Measurements from ENCODE around the gene PIN4. TPM values are rescaled to one million over a fixed set of nuclear protein-coding genes. Genes with fewer than 3 reads are reported as not detected.

The PIN4 gene
- total RNA-seq, 2 experiments from 2014 or later: 12.3 to 14.6 TPM

DNA sequence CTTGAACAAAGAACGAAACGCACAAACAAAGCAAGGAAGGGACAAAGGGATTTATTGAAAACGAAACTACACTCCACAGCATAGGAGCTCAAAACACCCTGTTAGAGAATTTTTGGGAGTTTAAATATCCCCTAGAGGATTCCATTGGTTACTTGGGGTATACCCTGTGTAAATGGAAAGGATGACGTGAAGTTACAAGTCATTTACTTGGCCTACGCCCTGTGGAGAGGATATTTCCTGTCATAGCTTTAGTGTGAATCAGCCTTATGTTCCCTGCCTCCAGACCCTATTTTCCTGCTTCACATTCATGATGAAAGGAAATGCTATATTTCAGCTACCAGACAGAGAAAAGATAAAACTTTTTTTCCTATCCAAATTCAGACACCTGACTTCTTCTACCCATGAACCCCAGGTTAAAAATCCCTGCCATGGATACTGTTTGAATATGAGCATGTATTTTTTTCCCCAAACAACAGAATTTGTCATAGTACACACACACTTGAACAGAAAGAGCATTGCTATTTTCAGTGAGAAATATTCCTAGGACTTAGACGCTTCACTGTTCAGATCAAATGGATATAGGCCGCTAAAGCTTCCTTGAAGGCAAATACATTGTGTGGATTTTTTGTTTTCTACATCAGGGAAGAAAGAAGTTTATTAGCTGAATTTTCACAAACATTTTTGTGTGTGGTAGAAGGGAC lies 20.4 kb downstream of the PIN4 start:
- no peaks in the 10 kb centered on the region for H3K4me1 ChIP-seq (ENCODE audit: insufficient read depth, low read length, poor library complexity, severe bottlenecking)
- no peaks in the 10 kb centered on the region for H3K9me3 ChIP-seq (ENCODE audit: low read length)
- no peaks in the 10 kb centered on the region for H3K9me2 ChIP-seq (ENCODE audit: insufficient read depth, low read length)
- intact Hi-C loops (cut with micrococcal nuclease; ENCODE audit: unreplicated experiment): no loop called here
- ChIA-PET CTCF (ENCODE audit: unreplicated experiment) (no interaction called here), POLR2A (interaction anchor here (0.6 to 1.1 kb wide), 2 partner anchors 21 to 37 kb away, joined by 3 read pairs; partner anchors contain the start of gene ERCC6L)
- no TSS peak for BruUV-seq (replicated peaks)
- no peak overlapping the region for H3K4me3 ChIP-seq (ENCODE audit: low read depth, low read length, poor library complexity, severe bottlenecking)
- TF ChIP-seq EZH2phosphoT487 (IDR thresholded peaks at IDR 0.05; ENCODE audit: borderline replicate concordance, low read depth, low read length): no peak
- TF ChIP-seq, protein P1, sequence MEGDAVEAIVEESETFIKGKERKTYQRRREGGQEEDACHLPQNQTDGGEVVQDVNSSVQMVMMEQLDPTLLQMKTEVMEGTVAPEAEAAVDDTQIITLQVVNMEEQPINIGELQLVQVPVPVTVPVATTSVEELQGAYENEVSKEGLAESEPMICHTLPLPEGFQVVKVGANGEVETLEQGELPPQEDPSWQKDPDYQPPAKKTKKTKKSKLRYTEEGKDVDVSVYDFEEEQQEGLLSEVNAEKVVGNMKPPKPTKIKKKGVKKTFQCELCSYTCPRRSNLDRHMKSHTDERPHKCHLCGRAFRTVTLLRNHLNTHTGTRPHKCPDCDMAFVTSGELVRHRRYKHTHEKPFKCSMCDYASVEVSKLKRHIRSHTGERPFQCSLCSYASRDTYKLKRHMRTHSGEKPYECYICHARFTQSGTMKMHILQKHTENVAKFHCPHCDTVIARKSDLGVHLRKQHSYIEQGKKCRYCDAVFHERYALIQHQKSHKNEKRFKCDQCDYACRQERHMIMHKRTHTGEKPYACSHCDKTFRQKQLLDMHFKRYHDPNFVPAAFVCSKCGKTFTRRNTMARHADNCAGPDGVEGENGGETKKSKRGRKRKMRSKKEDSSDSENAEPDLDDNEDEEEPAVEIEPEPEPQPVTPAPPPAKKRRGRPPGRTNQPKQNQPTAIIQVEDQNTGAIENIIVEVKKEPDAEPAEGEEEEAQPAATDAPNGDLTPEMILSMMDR (conservative IDR thresholded peaks at IDR 0.05; ENCODE audit: low read length): no peak
- no peak for DNase-seq (ENCODE audit: low spot score)
- peaks cover 51% of the 10 kb centered on the region for H3K36me3 ChIP-seq (ENCODE audit: insufficient read depth, low read length)
- H4K20me1 ChIP-seq (ENCODE audit: insufficient read depth, low read length): no peaks in the 10 kb centered on the region
- H3K27ac ChIP-seq (ENCODE audit: low read depth, low read length, poor library complexity, severe bottlenecking): no peak overlapping the region
- H3K4me2 ChIP-seq (ENCODE audit: low read length): no peak overlapping the region
- no peak overlapping the region for H2AFZ ChIP-seq (ENCODE audit: low read length)
- no peaks in the 10 kb centered on the region for H3K79me2 ChIP-seq (ENCODE audit: insufficient read depth, low read depth, low read length)

DNA sequence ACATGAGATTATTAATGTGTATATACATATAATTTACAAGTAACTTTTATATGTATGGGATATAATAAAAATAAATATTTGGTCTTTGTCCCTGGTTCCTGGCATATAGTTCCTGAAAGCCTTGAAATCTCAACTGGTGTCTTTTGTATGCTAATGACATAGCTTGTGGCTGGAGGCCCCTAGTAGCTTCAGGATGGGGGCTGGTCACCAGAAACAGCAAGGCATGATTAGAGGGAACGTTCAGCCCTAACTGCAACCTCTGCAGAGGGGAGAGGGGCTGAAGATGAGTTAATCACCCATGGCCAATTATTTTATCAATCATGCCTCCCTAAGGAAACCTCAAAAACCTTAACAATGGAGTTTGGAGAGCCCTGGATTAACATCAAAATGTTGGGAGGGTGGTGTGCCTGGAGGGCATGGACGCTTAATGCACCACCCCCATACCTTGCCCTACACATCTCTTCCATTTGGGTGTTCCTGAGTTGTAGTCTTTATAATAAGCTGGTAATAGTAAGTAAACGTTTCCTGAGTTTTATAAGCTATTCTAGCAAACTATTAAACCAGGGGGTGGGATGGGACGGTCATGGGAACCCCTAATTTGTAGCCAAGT lies 21.3 kb downstream of the PIN4 start:
- no peaks in the 10 kb centered on the region for H3K9me2 ChIP-seq (ENCODE audit: insufficient read depth, low read length)
- ChIA-PET POLR2A (interaction anchor here (0.5 to 1.1 kb wide), 3 partner anchors 10 to 36 kb away, joined by 3 read pairs; partner anchors contain the start of gene ERCC6L), CTCF (ENCODE audit: unreplicated experiment) (no interaction called here)
- BruUV-seq (replicated peaks): no TSS peak
- intact Hi-C loops (cut with micrococcal nuclease; ENCODE audit: unreplicated experiment): no loop called here
- no peaks in the 10 kb centered on the region for H3K9me3 ChIP-seq (ENCODE audit: low read length)
- H3K4me2 ChIP-seq (ENCODE audit: low read length): no peak overlapping the region
- TF ChIP-seq, protein P1 (conservative IDR thresholded peaks at IDR 0.05; ENCODE audit: low read length): no peak
- no peak for TF ChIP-seq EZH2phosphoT487 (IDR thresholded peaks at IDR 0.05; ENCODE audit: borderline replicate concordance, low read depth, low read length)
- no peaks in the 10 kb centered on the region for H3K4me1 ChIP-seq (ENCODE audit: insufficient read depth, low read length, poor library complexity, severe bottlenecking)
- H2AFZ ChIP-seq (ENCODE audit: low read length): no peak overlapping the region
- H3K4me3 ChIP-seq (ENCODE audit: low read depth, low read length, poor library complexity, severe bottlenecking): no peak overlapping the region
- peaks cover 51% of the 10 kb centered on the region for H3K36me3 ChIP-seq (ENCODE audit: insufficient read depth, low read length)
- H4K20me1 ChIP-seq (ENCODE audit: insufficient read depth, low read length): no peaks in the 10 kb centered on the region
- DNase-seq (ENCODE audit: low spot score): no peak
- H3K79me2 ChIP-seq (ENCODE audit: insufficient read depth, low read depth, low read length): no peaks in the 10 kb centered on the region
- no peak overlapping the region for H3K27ac ChIP-seq (ENCODE audit: low read depth, low read length, poor library complexity, severe bottlenecking)

DNA sequence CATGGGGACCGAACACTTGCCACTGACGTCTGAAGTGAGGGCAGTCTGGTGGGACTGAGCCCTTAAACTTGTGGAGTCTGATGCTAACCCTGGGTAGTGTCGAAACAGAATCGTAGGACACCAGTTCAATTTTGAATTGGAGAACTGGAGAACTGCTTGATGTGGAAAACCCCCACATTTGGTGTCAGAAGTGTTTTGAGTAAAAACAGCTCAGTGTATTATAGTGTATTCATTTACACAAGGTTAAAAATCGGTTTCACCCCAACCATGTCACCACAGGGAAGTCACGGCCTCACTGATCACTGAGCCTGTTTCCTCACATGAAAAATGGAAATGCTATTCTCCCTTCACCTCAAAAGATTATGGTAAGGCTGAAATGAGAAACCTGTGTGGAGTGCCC lies 21.9 kb downstream of the PIN4 start:
- Histone ChIP-seq H2AFZ (ENCODE audit: low read length) (no peak overlapping the region), H3K27ac (ENCODE audit: low read depth, low read length, poor library complexity, severe bottlenecking) (no peak overlapping the region), H3K36me3 (ENCODE audit: insufficient read depth, low read length) (peaks cover 52% of the 10 kb centered on the region), H3K4me2 (ENCODE audit: low read length) (no peak overlapping the region), H3K9me3 (ENCODE audit: low read length) (no peaks in the 10 kb centered on the region), H4K20me1 (ENCODE audit: insufficient read depth, low read length) (no peaks in the 10 kb centered on the region), H3K9me2 (ENCODE audit: insufficient read depth, low read length) (no peaks in the 10 kb centered on the region), H3K4me3 (ENCODE audit: low read depth, low read length, poor library complexity, severe bottlenecking) (no peak overlapping the region), H3K4me1 (ENCODE audit: insufficient read depth, low read length, poor library complexity, severe bottlenecking) (no peaks in the 10 kb centered on the region), H3K79me2 (ENCODE audit: insufficient read depth, low read depth, low read length) (no peaks in the 10 kb centered on the region)
- DNase-seq (ENCODE audit: low spot score): no peak
- no peak for TF ChIP-seq EZH2phosphoT487 (IDR thresholded peaks at IDR 0.05; ENCODE audit: borderline replicate concordance, low read depth, low read length)
- TF ChIP-seq, protein P1 (conservative IDR thresholded peaks at IDR 0.05; ENCODE audit: low read length): no peak
- intact Hi-C loops (cut with micrococcal nuclease; ENCODE audit: unreplicated experiment): no loop called here
- no TSS peak for BruUV-seq (replicated peaks)
- ChIA-PET POLR2A (interaction anchor here (0.7 kb wide), 1 partner anchor 10 kb away, joined by 3 read pairs; no protein-coding TSS in a partner anchor), CTCF (ENCODE audit: unreplicated experiment) (no interaction called here)
